ENCODE results near the gene DIABLO. TPM values are rescaled to one million over a fixed set of nuclear protein-coding genes. Genes with fewer than 3 reads are reported as not detected.
A peak's percentile ranks its signal among the peaks of the same experiment; 100 is the strongest.

The DIABLO gene
- total and polyA plus RNA-seq, 9 of the 15 experiments (the other 6 are each of a cell fraction or from before 2014, with no cell fraction given): 37.3 to 101 (median 80.1) TPM

DNA sequence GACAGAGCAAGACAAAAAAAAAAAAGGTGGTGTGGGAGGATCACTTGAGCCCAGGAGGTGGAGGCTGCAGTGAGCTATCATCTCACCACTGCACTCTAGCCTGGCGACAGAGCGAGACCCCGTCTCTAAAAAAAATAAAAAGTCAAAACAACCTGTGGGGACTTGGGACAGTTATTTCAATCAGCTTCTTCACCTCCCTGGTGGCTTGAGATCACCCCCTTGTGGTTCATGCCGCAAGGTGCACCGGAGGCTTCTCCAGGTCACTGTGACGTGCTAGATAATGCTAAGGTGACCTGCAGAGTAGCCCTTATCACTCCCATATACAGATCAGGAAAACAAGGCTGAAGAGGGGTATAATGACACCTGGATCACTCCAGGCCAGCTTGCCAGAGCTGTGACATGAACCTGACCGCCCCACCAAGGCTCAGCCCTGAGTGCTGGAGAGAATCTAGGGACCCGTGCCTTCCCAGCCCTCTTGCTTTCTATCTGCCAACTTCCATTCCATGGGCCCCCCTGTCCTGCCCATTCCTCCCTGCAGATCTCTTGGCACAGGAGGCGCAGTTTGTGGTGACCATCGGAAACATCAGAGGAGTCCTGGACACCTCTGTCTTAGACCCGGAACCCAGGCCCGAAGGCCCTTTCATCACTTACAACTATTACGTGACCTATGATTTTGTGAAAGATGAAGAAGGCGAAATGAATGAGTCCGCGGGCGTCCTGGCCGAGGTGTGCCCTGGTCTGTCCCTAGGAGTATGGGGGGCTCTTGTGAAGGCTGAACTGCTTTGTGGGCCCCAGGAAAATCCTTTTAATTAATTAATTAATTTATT, 34.8 kb downstream of the DIABLO start (continued):
- peak; percentile 58; the same call in 1 of the 2 replicates for TF ChIP-seq ESRRA (IDR thresholded peaks at IDR 0.05; ENCODE audit: borderline replicate concordance, low read depth)
- TF ChIP-seq, protein P1, sequence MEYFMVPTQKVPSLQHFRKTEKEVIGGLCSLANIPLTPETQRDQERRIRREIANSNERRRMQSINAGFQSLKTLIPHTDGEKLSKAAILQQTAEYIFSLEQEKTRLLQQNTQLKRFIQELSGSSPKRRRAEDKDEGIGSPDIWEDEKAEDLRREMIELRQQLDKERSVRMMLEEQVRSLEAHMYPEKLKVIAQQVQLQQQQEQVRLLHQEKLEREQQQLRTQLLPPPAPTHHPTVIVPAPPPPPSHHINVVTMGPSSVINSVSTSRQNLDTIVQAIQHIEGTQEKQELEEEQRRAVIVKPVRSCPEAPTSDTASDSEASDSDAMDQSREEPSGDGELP (CRISPR knock-in tag; IDR thresholded peaks at IDR 0.05; ENCODE audit: borderline replicate concordance): peak; percentile 41; the same call in 1 of the 2 replicates
- TF ChIP-seq ZNF668 (CRISPR knock-in tag; IDR thresholded peaks at IDR 0.05): no peak
- TF ChIP-seq, protein P2, sequence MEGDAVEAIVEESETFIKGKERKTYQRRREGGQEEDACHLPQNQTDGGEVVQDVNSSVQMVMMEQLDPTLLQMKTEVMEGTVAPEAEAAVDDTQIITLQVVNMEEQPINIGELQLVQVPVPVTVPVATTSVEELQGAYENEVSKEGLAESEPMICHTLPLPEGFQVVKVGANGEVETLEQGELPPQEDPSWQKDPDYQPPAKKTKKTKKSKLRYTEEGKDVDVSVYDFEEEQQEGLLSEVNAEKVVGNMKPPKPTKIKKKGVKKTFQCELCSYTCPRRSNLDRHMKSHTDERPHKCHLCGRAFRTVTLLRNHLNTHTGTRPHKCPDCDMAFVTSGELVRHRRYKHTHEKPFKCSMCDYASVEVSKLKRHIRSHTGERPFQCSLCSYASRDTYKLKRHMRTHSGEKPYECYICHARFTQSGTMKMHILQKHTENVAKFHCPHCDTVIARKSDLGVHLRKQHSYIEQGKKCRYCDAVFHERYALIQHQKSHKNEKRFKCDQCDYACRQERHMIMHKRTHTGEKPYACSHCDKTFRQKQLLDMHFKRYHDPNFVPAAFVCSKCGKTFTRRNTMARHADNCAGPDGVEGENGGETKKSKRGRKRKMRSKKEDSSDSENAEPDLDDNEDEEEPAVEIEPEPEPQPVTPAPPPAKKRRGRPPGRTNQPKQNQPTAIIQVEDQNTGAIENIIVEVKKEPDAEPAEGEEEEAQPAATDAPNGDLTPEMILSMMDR (IDR thresholded peaks at IDR 0.05 in 2 of 3, conservative IDR thresholded peaks at IDR 0.05 in 1 of 3; ENCODE audit: insufficient read depth in 2 of 3, low read depth in 1 of 3, low read length in 3 of 3): peak; percentile 91 to 95 (median 93)
